Mesendoderm (in vitro differentiated cells): ENCODE measurements around the gene EEF1A1.
"Not testable (repeated sequence)": the region's sequence is repeated elsewhere in the genome, so short reads cannot be mapped to it uniquely, and the experiment has no call there.

Source experiments
- DNase-seq: peaks from one replicate; pipeline ENCODE4 v3.0.0; 2013
- H2AK5ac ChIP-seq: 2 replicates; pipeline ENCODE4 v1.6.1; 2013; ENCODE audit warnings: low read length, inconsistent platforms
- H2BK120ac ChIP-seq: 2 replicates; pipeline ENCODE4 v1.6.1; 2013; ENCODE audit warnings: low read depth, mild to moderate bottlenecking, low read length, moderate library complexity, mixed read lengths
- H2BK15ac ChIP-seq: replicated peaks from 2 replicates; pipeline ENCODE4 v1.6.1; 2013; ENCODE audit warnings: low read depth, mild to moderate bottlenecking, moderate library complexity
- H2BK5ac ChIP-seq: 2 replicates; pipeline ENCODE4 v1.6.1; 2013; ENCODE audit warnings: low read length, inconsistent platforms
- H3K18ac ChIP-seq: 2 replicates; pipeline ENCODE4 v1.6.1; 2013; ENCODE audit warnings: mild to moderate bottlenecking, low read length, mixed read lengths
- H3K23ac ChIP-seq: one replicate; pipeline ENCODE4 v1.6.1; 2013; ENCODE audit warnings: low read length
- H3K27ac ChIP-seq: 2 replicates; pipeline ENCODE4 v1.5.1; 2013; ENCODE audit warnings: low read depth, mild to moderate bottlenecking, inconsistent platforms, low read length, moderate library complexity
- H3K27me3 ChIP-seq: 2 replicates; pipeline ENCODE4 v1.6.1; 2013; ENCODE audit warnings: low read length, control low read depth, mild to moderate bottlenecking, inconsistent platforms; ENCODE audit not compliant: insufficient read depth, poor library complexity
- H3K36me3 ChIP-seq: 2 replicates; pipeline ENCODE4 v1.6.1; 2013; ENCODE audit warnings: low read length, inconsistent platforms; ENCODE audit not compliant: control insufficient read depth, insufficient read depth
- H3K4ac ChIP-seq: one replicate; pipeline ENCODE4 v1.6.1; 2013; ENCODE audit warnings: low read depth, mild to moderate bottlenecking, low read length, moderate library complexity
- H3K4me1 ChIP-seq: 2 replicates; pipeline ENCODE4 v1.6.1; 2013; ENCODE audit warnings: low read depth, low read length, inconsistent platforms; ENCODE audit not compliant: control insufficient read depth
- H3K4me2 ChIP-seq: 2 replicates; pipeline ENCODE4 v1.6.1; 2013; ENCODE audit warnings: low read length
- H3K4me3 ChIP-seq: 2 replicates; pipeline ENCODE4 v1.5.1; 2013; ENCODE audit warnings: mild to moderate bottlenecking, low read length
- H3K56ac ChIP-seq: one replicate; pipeline ENCODE4 v1.6.1; 2013; ENCODE audit warnings: low read length
- H3K79me1 ChIP-seq: 2 replicates; pipeline ENCODE4 v1.6.1; 2013; ENCODE audit warnings: low read length, inconsistent platforms
- H3K79me2 ChIP-seq: 2 replicates; pipeline ENCODE4 v1.6.1; 2013; ENCODE audit warnings: mild to moderate bottlenecking, low read length; ENCODE audit not compliant: control insufficient read depth, insufficient read depth
- H3K9ac ChIP-seq: 2 replicates; pipeline ENCODE4 v1.6.1; 2013; ENCODE audit warnings: low read length, inconsistent platforms
- H4K5ac ChIP-seq: one replicate; pipeline ENCODE4 v1.6.1; 2013; ENCODE audit warnings: low read length
- H4K8ac ChIP-seq: one replicate; pipeline ENCODE4 v1.6.1; 2013; ENCODE audit warnings: low read depth, mild to moderate bottlenecking, control low read depth, low read length, moderate library complexity
- WGBS: extraction: QIAGEN DNeasy Blood & Tissue Kit; methylation state at CpG from one replicate; pipeline ENCODE4 v1.1.7; 2013; ENCODE audit warnings: low lambda C conversion rate, missing lambda C conversion rate; ENCODE audit not compliant: insufficient coverage; ENCODE audit errors: extremely low coverage; 5-methylcytosine and 5-hydroxymethylcytosine counted together

The EEF1A1 gene

DNA sequence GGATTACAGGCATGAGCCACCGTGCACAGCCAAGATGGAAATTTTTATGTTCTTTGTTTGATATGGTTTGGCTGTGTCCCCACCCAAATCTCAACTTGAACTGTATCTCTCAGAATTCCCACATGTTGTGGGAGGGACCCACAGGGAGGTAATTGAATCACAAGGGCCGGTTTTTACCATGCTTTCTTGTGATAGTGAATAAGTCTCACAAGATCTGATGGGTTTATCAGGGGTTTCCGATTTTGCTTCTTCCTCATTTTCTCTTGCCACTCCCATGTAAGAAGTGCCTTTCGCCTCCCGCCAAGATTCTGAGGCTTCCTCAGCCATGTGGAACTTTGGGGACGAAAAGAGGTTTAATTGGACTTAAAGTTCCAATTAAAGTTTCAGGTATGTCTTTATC is 14.6 kb downstream of the EEF1A1 start:
- DNase-seq: no peak
- Histone ChIP-seq H3K79me2 (no peaks in the 10 kb centered on the region), H2BK5ac (no peak overlapping the region)

GRCh38 chr6:73505705-73506104 is 15.1 kb downstream of the EEF1A1 start:
- H3K4ac ChIP-seq, H3K27ac ChIP-seq, H2BK5ac ChIP-seq, H2AK5ac ChIP-seq, H3K56ac ChIP-seq, H3K18ac ChIP-seq, H3K4me2 ChIP-seq, DNase-seq, H3K4me3 ChIP-seq, H4K5ac ChIP-seq, H3K23ac ChIP-seq, H3K27me3 ChIP-seq, H4K8ac ChIP-seq, H2BK15ac ChIP-seq, H3K79me1 ChIP-seq, H3K36me3 ChIP-seq, H2BK120ac ChIP-seq, H3K79me2 ChIP-seq, H3K9ac ChIP-seq, H3K4me1 ChIP-seq: not testable (repeated sequence)
- no CpG with 5 or more reads among the region's 8 CpGs for WGBS

More for the DNA sequence above, 14.6 kb downstream of the EEF1A1 start:
- no peak overlapping the region for H3K23ac ChIP-seq
- H2BK120ac ChIP-seq: no peak overlapping the region
- no peak overlapping the region for H2BK15ac ChIP-seq
- no CpG with 5 or more reads among the region's 6 CpGs for WGBS
- no peak overlapping the region for H3K4me2 ChIP-seq
- H3K4me1 ChIP-seq: no peaks in the 10 kb centered on the region
- H3K36me3 ChIP-seq: no peaks in the 10 kb centered on the region
- H3K18ac ChIP-seq: no peak overlapping the region
- H2AK5ac ChIP-seq: no peak overlapping the region
- no peak overlapping the region for H3K4me3 ChIP-seq
- H3K27me3 ChIP-seq: no peaks in the 10 kb centered on the region
- H3K4ac ChIP-seq: no peak overlapping the region
- no peak overlapping the region for H4K5ac ChIP-seq
- H4K8ac ChIP-seq: no peak overlapping the region
- H3K79me1 ChIP-seq: no peaks in the 10 kb centered on the region
- no peak overlapping the region for H3K27ac ChIP-seq
- no peak overlapping the region for H3K56ac ChIP-seq
- H3K9ac ChIP-seq: no peak overlapping the region

- Histone ChIP-seq H3K79me1 (no peaks in the 10 kb centered on the region), H2BK15ac (no peak overlapping the region), H3K4me1 (no peaks in the 10 kb centered on the region), H3K56ac (no peak overlapping the region), H2BK120ac (no peak overlapping the region), H3K79me2 (no peaks in the 10 kb centered on the region), H2BK5ac (no peak overlapping the region), H3K23ac (no peak overlapping the region), H3K27me3 (no peaks in the 10 kb centered on the region), H2AK5ac (no peak overlapping the region), H3K18ac (no peak overlapping the region), H3K4me3 (no peak overlapping the region), H3K4me2 (no peak overlapping the region), H3K4ac (no peak overlapping the region), H4K8ac (no peak overlapping the region), H3K27ac (no peak overlapping the region), H3K36me3 (no peaks in the 10 kb centered on the region), H4K5ac (no peak overlapping the region), H3K9ac (no peak overlapping the region)
- no peak for DNase-seq
These were observed 15.7 kb downstream of the EEF1A1 start for GRCh38 chr6:73505142-73505541.

- H4K5ac ChIP-seq: no peak overlapping the region
- H2BK120ac ChIP-seq: no peak overlapping the region
- no peak overlapping the region for H3K4me3 ChIP-seq
- no peaks in the 10 kb centered on the region for H3K36me3 ChIP-seq
- H3K27ac ChIP-seq: no peak overlapping the region
- H4K8ac ChIP-seq: no peak overlapping the region
- no peak for DNase-seq
- no peak overlapping the region for H3K4me2 ChIP-seq
- no peak overlapping the region for H3K9ac ChIP-seq
- no peaks in the 10 kb centered on the region for H3K27me3 ChIP-seq
- no peaks in the 10 kb centered on the region for H3K79me1 ChIP-seq
- H3K18ac ChIP-seq: no peak overlapping the region
- no peaks in the 10 kb centered on the region for H3K79me2 ChIP-seq
- no peak overlapping the region for H3K4ac ChIP-seq
- no peak overlapping the region for H2BK15ac ChIP-seq
- no peak overlapping the region for H2AK5ac ChIP-seq
- H3K56ac ChIP-seq: no peak overlapping the region
- H3K4me1 ChIP-seq: no peaks in the 10 kb centered on the region
- no CpG with 5 or more reads among the region's 2 CpGs for WGBS
- H2BK5ac ChIP-seq: no peak overlapping the region
- no peak overlapping the region for H3K23ac ChIP-seq
These were observed 16.7 kb downstream of the EEF1A1 start for GRCh38 chr6:73504160-73504559.

- no CpG with 5 or more reads among the region's 2 CpGs for WGBS
These were observed 17.6 kb downstream of the EEF1A1 start for GRCh38 chr6:73503027-73503772.

DNA sequence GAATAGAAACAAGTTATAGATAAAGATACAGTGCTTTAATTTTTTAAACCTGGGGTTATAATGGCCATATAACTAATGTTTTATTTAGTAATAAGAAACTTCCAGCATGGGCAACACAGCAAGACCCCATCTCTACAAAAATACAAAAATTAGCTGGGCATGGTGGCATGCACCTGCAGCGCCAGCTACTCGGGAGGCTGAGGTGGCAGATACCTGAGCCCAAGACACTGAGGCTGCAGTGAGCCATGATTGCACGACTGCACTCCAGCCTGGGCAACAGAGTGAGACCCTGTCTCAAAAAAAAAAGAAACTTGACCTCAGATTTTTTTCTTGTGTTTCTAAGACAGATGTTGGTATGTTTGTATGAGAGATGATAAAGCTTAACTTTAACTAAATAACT is 22.9 kb downstream of the EEF1A1 start:
- no peak overlapping the region for H3K4me2 ChIP-seq
- no peak overlapping the region for H2BK120ac ChIP-seq
- H3K23ac ChIP-seq: no peak overlapping the region
- no peak overlapping the region for H3K9ac ChIP-seq
- no peaks in the 10 kb centered on the region for H3K27me3 ChIP-seq
- no peak overlapping the region for H2AK5ac ChIP-seq
- no peak overlapping the region for H2BK15ac ChIP-seq
- peaks cover 3% of the 10 kb centered on the region for H3K36me3 ChIP-seq
- no peak overlapping the region for H3K27ac ChIP-seq
- no CpG with 5 or more reads among the region's 3 CpGs for WGBS
- no peak overlapping the region for H2BK5ac ChIP-seq
- DNase-seq: no peak
- H3K4me1 ChIP-seq: no peaks in the 10 kb centered on the region
- H3K4me3 ChIP-seq: no peak overlapping the region
- H3K56ac ChIP-seq: no peak overlapping the region
- H3K79me1 ChIP-seq: no peaks in the 10 kb centered on the region
- H4K5ac ChIP-seq: no peak overlapping the region
- no peak overlapping the region for H4K8ac ChIP-seq
- H3K4ac ChIP-seq: no peak overlapping the region
- no peaks in the 10 kb centered on the region for H3K79me2 ChIP-seq
- H3K18ac ChIP-seq: no peak overlapping the region

More at GRCh38 chr6:73503027-73503772, 17.6 kb downstream of the EEF1A1 start:
- no peak overlapping the region for H3K18ac ChIP-seq
- H3K4me3 ChIP-seq: no peak overlapping the region
- no peak overlapping the region for H3K27ac ChIP-seq
- no peak overlapping the region for H3K4me2 ChIP-seq
- no peak overlapping the region for H3K56ac ChIP-seq
- no peak overlapping the region for H2BK15ac ChIP-seq
- H3K4me1 ChIP-seq: no peaks in the 10 kb centered on the region
- no peak overlapping the region for H3K4ac ChIP-seq
- H3K79me2 ChIP-seq: no peaks in the 10 kb centered on the region
- H3K79me1 ChIP-seq: no peaks in the 10 kb centered on the region
- no peak overlapping the region for H3K23ac ChIP-seq
- no peak overlapping the region for H4K8ac ChIP-seq
- no peak overlapping the region for H3K9ac ChIP-seq
- H2BK5ac ChIP-seq: no peak overlapping the region
- DNase-seq: no peak
- H2AK5ac ChIP-seq: no peak overlapping the region
- no peak overlapping the region for H2BK120ac ChIP-seq
- H4K5ac ChIP-seq: no peak overlapping the region
- no peaks in the 10 kb centered on the region for H3K36me3 ChIP-seq
- H3K27me3 ChIP-seq: no peaks in the 10 kb centered on the region
